NCI-H146 (cell line): ENCODE measurements around the gene FCHSD2.

ENCODE experiments used
- DNase-seq: peaks from one replicate; lab custom pipeline; 2025; lab: John Stamatoyannopoulos, UW

The FCHSD2 gene

DNA sequence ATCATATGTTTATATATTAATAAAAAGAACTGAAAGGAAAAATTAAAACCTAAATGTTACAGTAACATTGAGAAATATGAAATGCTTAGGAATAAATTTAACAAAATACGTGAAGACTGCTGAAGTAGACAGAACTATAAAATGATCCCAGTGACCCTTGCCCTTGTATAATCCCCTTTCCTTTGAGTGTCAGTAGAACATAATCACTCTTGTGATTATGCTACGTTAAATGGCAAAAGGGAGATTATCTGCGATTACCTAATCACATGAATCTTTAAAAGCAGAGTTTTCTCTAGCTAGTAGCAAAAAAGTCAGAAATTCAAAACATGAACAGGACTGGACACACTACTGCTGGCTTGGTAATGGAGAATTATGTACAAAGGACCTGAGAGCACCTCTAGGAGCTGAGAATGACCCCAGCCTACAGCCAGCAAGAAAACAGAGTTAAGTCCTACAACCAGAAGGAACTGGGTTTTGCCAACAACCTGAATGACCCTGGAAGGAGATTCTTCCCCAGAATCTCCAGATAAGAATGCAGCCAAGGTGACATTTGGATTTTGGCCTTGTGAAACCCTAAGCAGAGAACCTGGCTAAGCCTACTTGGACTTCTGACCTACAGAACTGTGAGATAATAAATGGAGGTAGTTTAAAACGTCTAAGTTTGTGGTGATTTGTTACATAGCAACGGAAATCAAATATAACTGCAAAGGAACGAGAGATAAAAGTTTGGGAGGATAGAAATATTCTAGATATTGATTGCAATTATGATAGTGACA lies 170.7 kb downstream of the FCHSD2 start:
- no peak for DNase-seq

- no peak for DNase-seq
Measured at GRCh38 chr11:72970557-72971118, 171.5 kb downstream of the FCHSD2 start.

DNA sequence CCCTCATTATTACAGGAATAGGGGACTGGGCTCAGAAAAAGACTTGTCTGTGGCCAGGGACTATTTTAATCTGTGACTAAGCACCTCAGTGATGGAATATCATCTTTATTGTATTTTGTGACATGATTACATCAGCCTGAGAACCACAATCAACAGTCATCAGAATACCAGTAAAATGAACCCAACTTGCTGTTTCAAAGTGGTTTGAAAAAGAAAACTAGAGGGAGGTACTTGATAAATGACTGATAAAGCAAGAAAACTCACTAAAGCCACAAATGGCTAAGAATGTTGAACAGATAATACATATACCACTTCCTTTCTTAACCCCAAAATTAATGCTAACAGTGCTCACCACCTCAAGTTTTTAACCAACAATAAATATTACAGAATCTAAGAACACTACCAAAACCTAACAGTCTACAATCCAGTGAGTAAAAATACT lies 172.2 kb downstream of the FCHSD2 start:
- DNase-seq, result no peak

DNA sequence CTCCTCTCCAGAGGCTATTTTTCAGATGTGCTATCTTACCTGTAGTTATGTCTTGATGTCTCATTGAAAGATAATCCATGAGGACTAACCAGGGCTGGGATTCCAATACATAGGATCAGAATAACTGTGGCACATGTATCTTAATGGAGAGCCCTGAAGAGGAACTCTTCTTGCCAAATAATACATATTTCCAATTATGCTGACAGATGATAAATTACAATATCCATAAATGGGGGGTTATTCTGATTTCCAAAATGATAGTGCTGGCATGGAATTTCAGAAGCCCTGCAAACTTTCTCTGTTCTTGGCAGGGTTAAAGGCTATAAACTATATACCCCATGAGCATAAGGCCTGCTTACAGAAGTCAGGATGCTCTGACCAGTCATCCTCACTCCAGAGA lies 173.7 kb downstream of the FCHSD2 start:
- DNase-seq, result no peak

DNA sequence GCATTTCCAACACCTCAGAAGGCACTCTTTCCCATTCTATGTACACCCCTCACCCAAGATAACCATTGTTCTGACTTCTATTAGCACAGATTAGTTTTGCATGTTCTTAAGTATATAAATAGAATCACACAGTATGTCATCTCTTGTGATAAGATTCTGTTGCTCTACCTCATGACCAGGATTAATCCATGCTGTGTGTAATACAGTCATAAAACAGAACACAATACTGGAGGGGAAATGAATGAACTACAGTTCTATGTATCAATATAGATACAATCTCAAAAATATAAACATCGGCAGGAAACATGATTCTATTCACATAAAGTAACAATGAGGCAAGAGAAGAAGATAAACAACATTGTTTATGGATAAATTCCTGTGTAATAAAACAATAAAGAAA lies 176.4 kb downstream of the FCHSD2 start:
- no peak for DNase-seq

DNA sequence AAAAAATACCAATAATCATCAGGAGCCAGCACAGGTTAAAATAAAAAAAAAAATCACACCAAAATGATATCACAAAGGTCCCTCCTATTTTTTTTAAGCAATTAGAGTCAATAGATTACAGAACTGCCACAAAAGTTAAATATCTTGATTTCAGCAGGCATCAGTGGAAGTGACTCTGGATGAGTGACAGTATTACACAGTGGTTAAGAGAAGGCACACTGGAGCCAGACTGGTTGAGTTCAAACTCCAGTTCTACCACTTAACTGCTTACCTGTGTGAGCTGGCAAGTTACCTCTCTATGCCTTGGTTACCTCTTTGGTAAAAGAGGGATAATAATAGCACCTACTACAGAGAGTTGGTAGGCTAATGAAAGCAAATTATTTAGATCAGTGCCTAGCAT lies 179.4 kb downstream of the FCHSD2 start:
- no peak for DNase-seq

DNA sequence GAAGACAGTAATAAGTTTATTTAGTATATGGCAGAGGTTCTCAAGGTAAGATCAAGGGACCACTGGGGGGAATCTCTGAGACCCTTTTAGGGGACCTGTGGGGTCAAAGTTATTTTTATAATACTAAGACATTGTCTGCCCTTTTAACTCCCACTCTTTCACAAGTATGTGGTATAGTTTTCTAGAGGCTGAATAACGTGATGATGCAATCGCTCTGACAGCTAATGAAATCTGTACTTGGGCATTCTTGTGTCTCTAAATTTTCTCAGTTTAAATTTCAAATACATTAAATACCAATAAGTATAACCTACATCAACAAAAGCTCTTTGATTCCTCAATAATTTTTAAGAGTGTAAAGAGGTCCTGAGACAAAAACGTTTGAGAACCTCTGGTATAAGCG lies 180.0 kb downstream of the FCHSD2 start:
- DNase-seq, result no peak

GRCh38 chr11:72959998-72960731 lies 182.0 kb downstream of the FCHSD2 start:
- DNase-seq, result no peak

DNA sequence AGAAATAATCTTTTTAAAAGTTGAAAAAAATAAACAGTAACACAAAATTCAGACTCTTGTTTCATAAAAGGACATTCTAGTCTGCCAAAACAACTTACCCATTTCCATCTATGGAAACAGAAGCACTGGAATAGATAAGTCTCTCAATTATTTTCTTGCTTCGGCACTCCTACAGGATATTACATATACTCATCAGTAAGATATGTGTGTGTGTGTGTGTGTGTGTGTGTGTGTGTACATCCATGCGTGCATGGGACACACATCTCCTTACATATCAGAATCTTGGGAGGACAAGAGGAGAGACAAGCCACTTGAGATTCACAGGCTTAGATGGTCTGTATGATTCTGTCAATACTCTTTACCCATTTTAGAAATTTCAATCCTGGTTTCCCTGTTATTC lies 183.3 kb downstream of the FCHSD2 start:
- DNase-seq, result no peak

DNA sequence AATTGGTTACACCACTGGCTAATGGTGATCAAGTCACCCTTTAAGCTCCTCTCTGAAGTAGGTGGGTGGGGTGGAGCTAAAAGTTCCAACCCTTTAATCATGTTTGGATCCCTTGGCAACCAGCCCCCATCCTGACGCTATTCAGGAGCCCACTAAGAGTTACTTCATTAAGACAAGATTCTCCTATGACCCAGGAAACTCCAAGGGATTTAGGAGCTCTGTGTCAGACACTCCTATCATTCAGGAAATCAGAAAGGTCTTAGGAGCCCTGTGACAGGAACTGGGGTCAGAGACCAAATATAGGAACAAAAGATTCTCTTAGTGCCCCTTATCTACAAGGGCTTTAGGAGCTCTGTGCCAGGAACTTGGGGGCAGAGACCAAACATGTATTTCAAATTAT lies 186.7 kb downstream of the FCHSD2 start:
- DNase-seq, result no peak

GRCh38 chr11:72954860-72955259 lies 187.3 kb downstream of the FCHSD2 start:
- DNase-seq, result no peak

GRCh38 chr11:72953637-72954036 lies 188.5 kb downstream of the FCHSD2 start:
- no peak for DNase-seq

DNA sequence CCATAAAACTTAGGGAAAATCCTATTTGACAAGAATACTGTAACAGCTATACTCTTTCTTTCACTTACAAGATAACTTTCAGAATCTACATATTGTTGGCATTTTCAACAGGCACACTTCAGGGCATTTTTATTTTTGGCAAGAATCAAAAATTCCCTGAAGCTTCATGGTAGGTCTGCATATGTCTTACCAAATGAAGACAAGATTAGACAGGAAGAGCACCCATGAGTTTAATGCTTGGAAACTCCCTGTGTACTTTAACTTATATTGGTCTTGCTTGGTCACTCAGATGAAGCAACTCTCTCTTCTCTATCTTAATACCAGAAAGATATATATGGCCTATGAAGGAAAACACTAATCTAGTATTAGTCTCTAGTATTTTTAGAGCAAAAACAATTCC lies 190.2 kb downstream of the FCHSD2 start:
- no peak for DNase-seq

DNA sequence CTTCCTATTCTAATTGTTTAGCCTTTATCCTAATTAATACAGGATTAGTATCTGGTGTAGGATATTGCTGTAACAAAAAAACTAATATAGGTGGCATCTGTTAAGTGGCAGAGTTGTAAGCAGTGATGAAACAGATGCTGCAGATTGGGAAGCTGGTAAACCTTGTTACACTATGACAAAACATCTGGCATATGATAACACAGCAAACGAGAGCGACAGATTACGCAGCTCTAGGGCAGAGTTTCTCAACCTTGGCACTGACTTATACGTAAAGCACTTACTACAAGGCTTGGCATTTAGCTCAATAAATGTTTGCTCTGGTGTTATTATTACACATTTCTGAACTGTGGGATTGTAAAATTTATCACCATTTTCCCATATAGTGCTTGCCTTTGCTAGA lies 190.9 kb downstream of the FCHSD2 start:
- DNase-seq, result no peak

- no peak for DNase-seq
Measured at GRCh38 chr11:72950685-72951084, 191.4 kb downstream of the FCHSD2 start.

DNA sequence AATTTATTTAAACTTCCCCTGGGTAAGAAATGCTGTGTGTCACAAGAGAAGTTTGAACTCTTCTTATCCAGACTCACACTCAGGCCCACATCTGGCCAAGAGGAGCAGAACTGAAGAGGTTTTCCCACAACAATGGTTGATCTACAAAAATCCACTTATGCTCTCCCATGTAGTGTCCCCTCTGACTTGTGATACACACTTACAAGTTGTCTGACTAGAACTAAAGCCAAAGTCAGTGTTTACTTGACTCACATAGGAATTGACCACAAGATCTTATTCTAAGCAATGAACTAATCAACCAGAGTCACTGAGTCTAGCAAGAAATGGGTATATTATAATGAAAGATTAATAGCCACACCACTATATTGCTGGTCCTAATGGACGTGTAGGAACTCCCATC lies 194.9 kb downstream of the FCHSD2 start:
- no peak for DNase-seq

DNA sequence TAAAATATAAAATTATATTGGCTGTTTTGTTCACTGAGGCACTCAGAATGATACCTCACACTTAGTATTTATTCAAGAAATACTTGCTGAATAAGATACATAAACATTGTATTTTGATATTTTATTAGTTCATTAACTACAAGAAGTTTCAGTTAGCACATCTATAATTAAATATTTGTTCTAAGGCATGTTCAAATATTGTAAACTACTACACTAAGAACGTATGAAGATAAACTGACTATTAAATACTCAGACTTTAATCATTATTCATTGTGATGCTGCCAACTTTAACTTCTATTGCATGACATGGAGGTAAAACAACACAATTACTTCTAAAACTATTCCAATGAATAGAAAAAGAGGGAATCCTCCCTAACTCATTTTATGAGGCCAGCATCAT lies 198.5 kb downstream of the FCHSD2 start:
- no peak for DNase-seq

- no peak for DNase-seq
Measured at GRCh38 chr11:72940417-72940816, 201.7 kb downstream of the FCHSD2 start.

- DNase-seq, result no peak
Measured at GRCh38 chr11:72939031-72939430, 203.1 kb downstream of the FCHSD2 start.

DNA sequence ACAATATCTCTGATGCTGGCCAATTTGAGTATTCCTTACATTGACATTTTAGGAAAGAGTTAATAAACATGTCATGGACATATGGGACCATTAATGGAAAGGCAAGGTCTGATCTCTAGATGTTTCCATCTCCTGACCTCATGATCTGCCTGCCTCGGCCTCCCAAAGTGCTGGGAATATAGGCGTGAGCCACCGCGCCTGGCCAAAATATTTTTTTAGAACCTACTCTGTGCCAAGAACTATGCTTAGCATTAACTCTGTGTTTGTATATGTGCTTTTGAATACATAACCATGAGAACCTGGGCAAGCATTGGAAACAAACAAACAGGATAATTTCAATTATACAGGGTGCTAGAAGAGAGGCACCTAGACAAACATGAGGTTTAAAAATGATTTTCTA lies 204.7 kb downstream of the FCHSD2 start:
- DNase-seq, result no peak

DNA sequence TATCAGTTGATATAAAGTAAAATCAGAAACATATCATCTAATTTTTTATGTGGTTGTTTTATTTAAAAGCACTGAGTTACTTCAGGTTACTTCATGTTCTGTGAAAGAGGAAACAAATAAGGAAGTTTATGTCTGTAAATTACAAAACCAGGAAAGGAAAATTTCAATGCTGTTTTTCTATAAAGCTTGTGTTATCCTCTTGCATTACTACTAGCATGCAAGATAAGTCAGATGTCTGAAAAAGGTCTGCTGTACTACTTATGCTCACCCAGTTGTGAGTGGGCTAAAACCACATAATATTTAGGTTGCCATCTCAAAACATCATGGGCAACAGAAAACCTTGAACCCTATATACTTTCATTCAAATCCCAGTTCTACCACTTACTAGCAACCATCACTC lies 206.4 kb downstream of the FCHSD2 start:
- no peak for DNase-seq

- no peak for DNase-seq
Measured at GRCh38 chr11:72932132-72932570, 210.0 kb downstream of the FCHSD2 start.

DNA sequence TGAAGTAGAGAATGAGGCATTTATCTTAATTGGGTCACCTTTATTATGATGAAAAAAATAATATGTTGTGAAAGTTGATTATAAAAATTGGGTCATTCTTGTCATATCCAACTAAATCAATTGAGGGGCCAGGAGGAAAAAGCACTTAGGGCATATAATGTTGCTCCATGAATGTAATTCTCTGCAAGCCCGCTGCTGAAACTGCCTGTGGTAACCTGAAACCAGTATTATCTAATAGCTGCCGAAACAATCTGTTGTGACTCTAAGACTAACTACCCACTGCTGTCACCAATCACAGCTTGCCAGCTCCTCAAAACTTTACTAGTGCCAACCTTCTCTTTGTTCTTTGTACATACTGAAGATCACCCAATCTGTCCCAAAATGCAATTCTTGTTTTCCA lies 212.1 kb downstream of the FCHSD2 start:
- peak; percentile 56 for DNase-seq
